Spinal cord (tissue), 4 donors: ENCODE data around the gene FAM3D. TPM values are rescaled to one million over a fixed set of nuclear protein-coding genes. Genes with fewer than 3 reads are reported as not detected.

Experiments
- polyA plus RNA-seq, 2 donors: library from polyadenylated mRNA; unstranded; fragments of 120-200 nt; gene quantifications; one replicate each; pipeline ENCODE4 v1.2.1, GENCODE V29; 2013; ENCODE audit not compliant: insufficient read length in 2 of 2
- total RNA-seq, 2 donors: library from RNA; depleted of rRNA in 1 of 2; stranded (reverse); fragments of 120-200 nt in 1 of 2; fragments of >200 nt in 1 of 2; gene quantifications; one replicate each; pipeline versions ENCODE4 v1.2.3 to v1.2.4, GENCODE V29; 2013 to 2014

Gene FAM3D
- total and polyA plus RNA-seq, 4 donors: 0.17 to 0.39 (median 0.20) TPM; not detected in 1

Other genes with a start within 250 kb of the FAM3D start
- gene PDHB, start 232.9 kb downstream of the FAM3D start, total RNA-seq: 100 to 1,000 TPM in 1 of 2 donors, 10 to 100 TPM in 1; 81.7 to 109 TPM
- 100 to 1,000 TPM; 107 to 110 TPM for gene PDHB, start 232.9 kb downstream of the FAM3D start, polyA plus RNA-seq
- 10 to 100 TPM; 26.6 to 29.7 TPM for gene KCTD6, start 174.7 kb downstream of the FAM3D start, total RNA-seq
- 10 to 100 TPM; 35.1 TPM for gene KCTD6, start 174.7 kb downstream of the FAM3D start, polyA plus RNA-seq
- gene ACOX2, start 129.6 kb downstream of the FAM3D start, total RNA-seq: 10 to 100 TPM; 11.1 to 33.3 TPM
- 10 to 100 TPM; 11.2 to 20.1 TPM for gene ACOX2, start 129.6 kb downstream of the FAM3D start, polyA plus RNA-seq
- 10 to 100 TPM; 15.2 to 27.2 TPM for gene FAM107A, start 89.4 kb downstream of the FAM3D start, total RNA-seq
- gene FAM107A, start 89.4 kb downstream of the FAM3D start, polyA plus RNA-seq: 10 to 100 TPM; 35.6 to 55.5 TPM